Subcutaneous abdominal adipose tissue (tissue), 5 donors: ENCODE data around the gene LUZP4.
A peak's percentile ranks its signal among the peaks of the same experiment; 100 is the strongest.

Experiments
- H3K27ac ChIP-seq: one replicate; pipeline ENCODE4 v1.7.0; 2013; ENCODE audit warnings: low read depth, mild to moderate bottlenecking, inconsistent platforms, low read length, moderate library complexity
- H3K27me3 ChIP-seq, 5 donors: one replicate each; pipeline ENCODE4 v1.7.0; 2013; ENCODE audit warnings: low read length in 5 of 5, inconsistent platforms in 1 of 5; ENCODE audit not compliant: control insufficient read depth in 5 of 5, insufficient read depth in 4 of 5
- H3K36me3 ChIP-seq, 5 donors: one replicate each; pipeline ENCODE4 v1.7.0; 2013; ENCODE audit warnings: low read length in 5 of 5; ENCODE audit not compliant: control insufficient read depth in 5 of 5, insufficient read depth in 5 of 5
- H3K4me1 ChIP-seq, 5 donors: one replicate each; pipeline ENCODE4 v1.7.0; 2013; ENCODE audit warnings: low read length in 5 of 5, mild to moderate bottlenecking in 3 of 5, moderate library complexity in 1 of 5; ENCODE audit not compliant: control insufficient read depth in 5 of 5, insufficient read depth in 5 of 5
- H3K4me3 ChIP-seq, 5 donors: one replicate each; pipeline ENCODE4 v1.7.0; 2013; ENCODE audit warnings: low read length in 5 of 5, low read depth in 1 of 5
- H3K9ac ChIP-seq, 5 donors: one replicate each; pipeline ENCODE4 v1.7.0; 2013; ENCODE audit warnings: low read length in 5 of 5, mild to moderate bottlenecking in 4 of 5, moderate library complexity in 3 of 5
- H3K9me3 ChIP-seq, 5 donors: one replicate each; pipeline ENCODE4 v1.7.0; 2013; ENCODE audit warnings: low read length in 5 of 5; ENCODE audit not compliant: control insufficient read depth in 5 of 5
- donor health status: healthy.
- donor health status: healthy.
- donor health status: healthy.
- donor health status: healthy.
- donor health status: healthy.

The LUZP4 gene

DNA sequence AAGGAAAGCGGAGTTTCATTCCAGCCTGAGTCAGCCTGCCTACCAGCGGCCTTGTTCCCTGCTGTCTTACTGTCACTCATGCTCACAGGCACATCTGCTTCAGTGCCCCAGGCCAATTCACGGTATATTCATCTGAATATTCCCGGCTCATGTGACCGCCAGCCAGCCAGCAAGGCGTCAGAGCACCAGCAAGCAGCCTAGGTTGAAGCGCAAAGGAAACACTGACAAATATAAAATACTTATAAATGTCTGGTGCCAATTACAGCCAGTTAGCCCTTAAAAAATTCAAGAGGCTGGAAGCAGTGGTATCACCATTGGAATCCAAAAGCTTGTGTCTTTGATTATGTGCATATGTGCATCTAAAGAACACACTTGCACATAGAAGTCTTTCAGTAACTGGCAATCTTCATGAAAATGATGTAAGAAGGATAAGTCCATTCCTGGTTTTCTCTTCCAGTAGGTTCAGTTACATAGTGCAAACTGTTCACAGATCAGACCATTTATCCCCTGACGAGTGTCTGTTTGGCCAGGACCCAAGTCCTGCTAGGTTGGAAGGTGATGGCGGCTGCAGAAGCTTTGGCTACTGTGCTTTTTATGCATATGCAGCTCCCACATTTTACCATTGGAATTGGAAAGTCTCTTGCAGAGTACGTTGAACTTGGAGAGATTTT, 61.3 kb downstream of the LUZP4 start:
- no peaks in the 10 kb centered on the region for H3K9me3 ChIP-seq
- H3K36me3 ChIP-seq: no peaks in the 10 kb centered on the region
- H3K27me3 ChIP-seq: peaks cover 0 to 4% (median 0%) of the 10 kb centered on the region in 5 donors
- H3K27ac ChIP-seq: no peak overlapping the region
- no peak overlapping the region for H3K4me3 ChIP-seq
- H3K4me1 ChIP-seq: peaks cover 0 to 3% (median under 1%) of the 10 kb centered on the region in 5 donors
- H3K9ac ChIP-seq: no peak overlapping the region

DNA sequence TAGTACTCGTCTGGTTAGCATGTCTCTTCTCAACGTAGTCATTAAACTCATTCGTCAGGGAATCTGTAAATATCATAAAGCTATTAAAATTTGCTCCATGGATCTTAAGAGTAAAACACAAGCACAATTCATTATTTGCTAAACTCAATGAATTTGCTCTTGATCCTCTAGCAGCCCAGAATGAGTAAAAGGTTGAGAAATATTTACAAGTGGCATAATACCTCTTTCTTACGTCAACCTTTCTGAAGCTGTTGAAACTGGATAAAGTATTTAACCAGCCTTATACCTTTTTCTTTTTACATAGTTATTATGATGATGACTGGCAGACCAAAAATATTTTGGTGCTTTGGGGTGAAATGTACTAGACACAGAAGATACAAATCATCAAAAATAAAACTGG, 66.9 kb downstream of the LUZP4 start:
- H3K27me3 ChIP-seq: peaks cover 0 to 8% (median 3%) of the 10 kb centered on the region in 5 donors
- H3K4me3 ChIP-seq: no peak overlapping the region
- H3K4me1 ChIP-seq: peaks cover 0 to 12% (median 6%) of the 10 kb centered on the region in 5 donors
- peak overlapping the region; percentile 56 for H3K27ac ChIP-seq
- no peak overlapping the region for H3K9ac ChIP-seq
- no peaks in the 10 kb centered on the region for H3K36me3 ChIP-seq
- H3K9me3 ChIP-seq: no peaks in the 10 kb centered on the region
